ENCODE measurements around the gene ERVK3-1.

The ERVK3-1 gene

GRCh38 chr19:58364146-58364545, 59.0 kb downstream of the ERVK3-1 start:
- DNase-seq (ENCODE audit: low spot score): no peak

Data from iPS-NIHi11 (cell line).